Sigmoid colon (tissue), 7 donors: ENCODE data around the gene ALKBH2. TPM values are rescaled to one million over a fixed set of nuclear protein-coding genes. Genes with fewer than 3 reads are reported as not detected.
A peak's percentile ranks its signal among the peaks of the same experiment; 100 is the strongest.

Experiments
- DNase-seq: peaks from one replicate; pipeline ENCODE4 v3.0.0-alpha.2; 2019
- H3K27ac ChIP-seq, 4 donors: fragments of 200-600 bp; sonication (generic); one replicate each; pipeline ENCODE4 v1.5.1; 2016 to 2019; ENCODE audit warnings: mild to moderate bottlenecking in 1 of 4
- H3K27me3 ChIP-seq, 3 donors: fragments of 200-600 bp; sonication (generic); one replicate each; pipeline ENCODE4 v1.5.1; 2019; ENCODE audit warnings: mild to moderate bottlenecking in 1 of 3
- H3K36me3 ChIP-seq, 4 donors: fragments of 200-600 bp; sonication (generic); one replicate each; pipeline ENCODE4 v1.5.1; 2016 to 2019
- H3K4me1 ChIP-seq, 4 donors: fragments of 200-600 bp; sonication (generic); one replicate each; pipeline ENCODE4 v1.5.1; 2017 to 2019
- H3K4me3 ChIP-seq, 4 donors: fragments of 200-600 bp; sonication (generic); one replicate each; pipeline ENCODE4 v1.5.1; 2017 to 2019; ENCODE audit warnings: mild to moderate bottlenecking in 2 of 4, moderate library complexity in 1 of 4
- H3K9me3 ChIP-seq, 4 donors: fragments of 200-600 bp in 3 of 4; sonication (generic) in 3 of 4; one replicate each; pipeline versions ENCODE4 v1.5.1 to v1.6.1; 2013 to 2019
- EP300 ChIP-seq, 4 donors: sonication (generic); formaldehyde crosslinking; IDR thresholded peaks; one replicate each; pipeline ENCODE4 v1.6.1; 2017; ENCODE audit warnings: antibody characterized with exemption in 4 of 4
- POLR2A ChIP-seq, 2 donors: fragments of 450-650 bp; IDR thresholded peaks; one replicate each; pipeline ENCODE4 v1.6.1; 2016; ENCODE audit warnings: antibody characterized with exemption in 2 of 2, mild to moderate bottlenecking in 2 of 2, moderate library complexity in 2 of 2
- POLR2AphosphoS5 ChIP-seq, 4 donors: sonication (generic); formaldehyde crosslinking; IDR thresholded peaks; one replicate each; pipeline ENCODE4 v1.6.1; 2017; ENCODE audit warnings: antibody characterized with exemption in 4 of 4
- WGBS, 2 donors: extraction: QIAGEN DNeasy Blood & Tissue Kit; methylation state at CpG; one replicate each; pipeline ENCODE4 v1.1.7; 2013; 5-methylcytosine and 5-hydroxymethylcytosine counted together
- intact Hi-C: fragments of 100-400 bp; cut with DNase I; formaldehyde crosslinking; loops from one replicate; pipeline ENCODE4 v1.15.1; 2023
- polyA plus RNA-seq, 3 donors: library from polyadenylated mRNA; stranded (reverse); fragments of 200-250 nt; gene quantifications; one replicate each; pipeline ENCODE4 v1.2.3, GENCODE V29; 2013
- total RNA-seq, 4 donors: library from RNA; depleted of rRNA; stranded (reverse); fragments of >200 nt; gene quantifications; one replicate each; pipeline ENCODE4 v1.1.0, GENCODE V29; 2016
- TF ChIP-seq, protein P1 (sequence below), 4 experiments: fragments of 450-650 bp in 3 of 4; fragments of 200-600 bp in 1 of 4; IDR thresholded peaks; one replicate each; pipeline ENCODE4 v1.5.1; 2016 to 2019; ENCODE audit warnings: antibody characterized with exemption in 4 of 4, mild to moderate bottlenecking in 3 of 4, moderate library complexity in 2 of 4
- donor health status: healthy with polysubstance abuse.
- donor health status: Bipolar disorder and iron deficiency.
- donor health status: healthy.

ALKBH2 gene
- total and polyA plus RNA-seq, 7 donors = 5.3 to 29.3 (median 15.5) TPM

DNA sequence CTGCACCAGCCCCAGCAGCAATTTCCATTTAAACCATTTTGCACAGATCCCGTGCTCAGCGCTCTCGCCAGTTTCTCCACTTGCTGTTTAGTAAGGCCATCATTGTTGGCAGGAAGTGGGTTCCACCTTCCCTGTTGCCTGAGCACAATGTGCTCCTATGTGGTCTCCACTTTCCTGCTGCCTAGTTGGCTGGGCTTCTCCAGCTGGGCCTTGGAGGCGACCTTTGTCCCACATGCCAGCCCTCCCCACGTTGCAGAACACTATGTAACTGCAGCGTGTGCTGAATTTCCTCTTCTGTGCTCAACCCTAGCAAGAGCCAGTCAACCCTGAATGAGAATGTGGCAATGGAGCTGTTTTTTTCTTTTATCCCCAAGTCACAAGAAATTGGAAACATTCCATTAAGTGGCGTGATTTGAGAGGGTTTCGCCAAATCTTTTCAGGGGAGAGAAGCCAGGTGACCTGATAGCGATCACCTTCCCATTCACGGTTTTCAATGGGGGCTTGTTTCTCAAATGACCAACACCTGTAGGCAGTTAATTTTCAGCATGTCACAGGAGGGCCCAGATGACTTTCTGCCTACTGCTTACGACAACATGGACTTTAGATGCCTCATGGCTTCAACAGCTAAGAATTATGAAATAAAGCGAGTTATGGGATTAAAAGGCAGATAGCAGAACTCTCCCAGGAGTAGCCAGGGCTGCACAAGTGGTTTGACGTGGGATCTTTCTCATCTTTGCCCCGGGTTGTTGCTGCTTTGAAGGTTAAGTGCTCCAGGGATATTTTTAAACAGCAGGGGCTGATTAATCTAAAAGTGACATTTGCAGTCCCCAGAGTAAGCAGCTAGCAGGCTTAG lies 22.7 kb upstream of the ALKBH2 start, which contains the start of gene ACACB:
Gene ACACB, plus strand, starts transcription at position 830 of the 853 bp plus-strand sequence. CDS start 22,819 bp downstream, outside the sequence.
- H3K4me3 ChIP-seq = peak within 1 kb of the TSS in 3 of 4 donors; percentile 5 to 30 (median 26)
- WGBS, 2 donors = 17 to 54% methylated on average over 14 of the region's 14 CpGs
- H3K27me3 ChIP-seq = no peaks in the 10 kb centered on the region
- H3K9me3 ChIP-seq = no peaks in the 10 kb centered on the region
- TF ChIP-seq EP300 (IDR thresholded peaks at IDR 0.05) (peak; percentile 64 to 94 (median 76)), POLR2A (IDR thresholded peaks at IDR 0.05) (peak in 1 of 2 donors; percentile 4), POLR2AphosphoS5 (IDR thresholded peaks at IDR 0.05) (peak; percentile 71 to 87 (median 78))
- TF ChIP-seq, protein P1, sequence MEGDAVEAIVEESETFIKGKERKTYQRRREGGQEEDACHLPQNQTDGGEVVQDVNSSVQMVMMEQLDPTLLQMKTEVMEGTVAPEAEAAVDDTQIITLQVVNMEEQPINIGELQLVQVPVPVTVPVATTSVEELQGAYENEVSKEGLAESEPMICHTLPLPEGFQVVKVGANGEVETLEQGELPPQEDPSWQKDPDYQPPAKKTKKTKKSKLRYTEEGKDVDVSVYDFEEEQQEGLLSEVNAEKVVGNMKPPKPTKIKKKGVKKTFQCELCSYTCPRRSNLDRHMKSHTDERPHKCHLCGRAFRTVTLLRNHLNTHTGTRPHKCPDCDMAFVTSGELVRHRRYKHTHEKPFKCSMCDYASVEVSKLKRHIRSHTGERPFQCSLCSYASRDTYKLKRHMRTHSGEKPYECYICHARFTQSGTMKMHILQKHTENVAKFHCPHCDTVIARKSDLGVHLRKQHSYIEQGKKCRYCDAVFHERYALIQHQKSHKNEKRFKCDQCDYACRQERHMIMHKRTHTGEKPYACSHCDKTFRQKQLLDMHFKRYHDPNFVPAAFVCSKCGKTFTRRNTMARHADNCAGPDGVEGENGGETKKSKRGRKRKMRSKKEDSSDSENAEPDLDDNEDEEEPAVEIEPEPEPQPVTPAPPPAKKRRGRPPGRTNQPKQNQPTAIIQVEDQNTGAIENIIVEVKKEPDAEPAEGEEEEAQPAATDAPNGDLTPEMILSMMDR (IDR thresholded peaks at IDR 0.05) = no peak
- intact Hi-C loops = no loop called here
- H3K4me1 ChIP-seq = peaks cover 0 to 66% (median 62%) of the 10 kb centered on the region in 4 donors
- H3K27ac ChIP-seq = peak within 1 kb of the TSS; percentile 91 to 94 (median 92)
- H3K36me3 ChIP-seq = no peaks in the 10 kb centered on the region
- DNase-seq = peak; percentile 90

DNA sequence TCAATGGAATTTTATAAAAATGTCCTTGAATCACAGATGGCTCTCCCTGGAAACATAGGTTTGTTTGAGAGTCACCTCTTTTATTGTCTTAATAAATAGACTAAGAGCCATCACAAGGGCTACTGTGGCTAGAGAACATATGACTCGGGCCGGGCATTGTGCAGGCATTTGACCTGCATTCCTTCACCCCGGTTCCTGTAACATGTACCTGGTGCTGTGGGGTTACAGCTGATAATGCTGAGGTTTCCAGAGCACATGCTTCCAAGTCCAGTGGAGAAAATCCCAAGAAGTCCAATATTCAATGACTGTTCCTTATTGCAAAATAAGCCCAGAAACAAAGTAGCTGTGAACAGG lies 22.1 kb upstream of the ALKBH2 start:
- H3K4me3 ChIP-seq = no peak overlapping the region
- peak overlapping the region; percentile 91 to 94 (median 92) for H3K27ac ChIP-seq
- TF ChIP-seq POLR2AphosphoS5 (IDR thresholded peaks at IDR 0.05) (no peak), EP300 (IDR thresholded peaks at IDR 0.05) (no peak), POLR2A (IDR thresholded peaks at IDR 0.05) (no peak)
- TF ChIP-seq, protein P1 (IDR thresholded peaks at IDR 0.05) = no peak
- peaks cover 0 to 71% (median 67%) of the 10 kb centered on the region in 4 donors for H3K4me1 ChIP-seq
- intact Hi-C loops = no loop called here
- WGBS, 2 donors = 34 to 71% methylated on average over 3 of the region's 3 CpGs
- no peaks in the 10 kb centered on the region for H3K27me3 ChIP-seq
- H3K9me3 ChIP-seq = no peaks in the 10 kb centered on the region
- DNase-seq = no peak
- H3K36me3 ChIP-seq = no peaks in the 10 kb centered on the region

DNA sequence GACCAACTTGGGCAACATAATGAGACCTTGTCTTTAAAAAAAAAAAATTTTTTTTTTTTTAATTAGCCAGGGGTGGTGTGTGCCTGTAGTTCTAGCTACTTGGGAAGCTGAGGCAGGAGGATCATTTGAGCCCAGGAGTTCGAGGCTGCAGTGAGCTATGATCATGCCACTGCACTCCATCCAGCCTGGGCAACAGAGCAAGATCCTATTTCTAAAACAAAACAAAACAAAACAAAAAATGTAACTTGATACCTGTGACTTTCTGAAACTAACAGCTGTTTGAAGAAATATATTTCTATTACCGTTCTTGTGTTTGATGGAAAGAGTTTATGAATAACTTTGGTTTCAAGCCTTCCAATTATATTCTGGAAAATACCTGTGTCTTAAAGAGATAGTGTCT lies 21.4 kb upstream of the ALKBH2 start:
- TF ChIP-seq, protein P1 (IDR thresholded peaks at IDR 0.05) = no peak
- TF ChIP-seq POLR2A (IDR thresholded peaks at IDR 0.05) = no peak
- no peak for TF ChIP-seq EP300 (IDR thresholded peaks at IDR 0.05)
- TF ChIP-seq POLR2AphosphoS5 (IDR thresholded peaks at IDR 0.05) = no peak
- intact Hi-C loops = loop anchor here (5.0 kb wide), 1 partner anchor 348 kb away; no protein-coding TSS in a partner anchor
- no peak for DNase-seq
- no peak overlapping the region for H3K4me3 ChIP-seq
- H3K27ac ChIP-seq = peak overlapping the region; percentile 91 to 94 (median 92)
- H3K27me3 ChIP-seq = no peaks in the 10 kb centered on the region
- no peaks in the 10 kb centered on the region for H3K9me3 ChIP-seq
- H3K36me3 ChIP-seq = peaks cover 0 to 5% (median 0%) of the 10 kb centered on the region in 4 donors
- WGBS, 2 donors = 50 to 73% methylated on average over 2 of the region's 2 CpGs
- peaks cover 0 to 79% (median 72%) of the 10 kb centered on the region in 4 donors for H3K4me1 ChIP-seq

DNA sequence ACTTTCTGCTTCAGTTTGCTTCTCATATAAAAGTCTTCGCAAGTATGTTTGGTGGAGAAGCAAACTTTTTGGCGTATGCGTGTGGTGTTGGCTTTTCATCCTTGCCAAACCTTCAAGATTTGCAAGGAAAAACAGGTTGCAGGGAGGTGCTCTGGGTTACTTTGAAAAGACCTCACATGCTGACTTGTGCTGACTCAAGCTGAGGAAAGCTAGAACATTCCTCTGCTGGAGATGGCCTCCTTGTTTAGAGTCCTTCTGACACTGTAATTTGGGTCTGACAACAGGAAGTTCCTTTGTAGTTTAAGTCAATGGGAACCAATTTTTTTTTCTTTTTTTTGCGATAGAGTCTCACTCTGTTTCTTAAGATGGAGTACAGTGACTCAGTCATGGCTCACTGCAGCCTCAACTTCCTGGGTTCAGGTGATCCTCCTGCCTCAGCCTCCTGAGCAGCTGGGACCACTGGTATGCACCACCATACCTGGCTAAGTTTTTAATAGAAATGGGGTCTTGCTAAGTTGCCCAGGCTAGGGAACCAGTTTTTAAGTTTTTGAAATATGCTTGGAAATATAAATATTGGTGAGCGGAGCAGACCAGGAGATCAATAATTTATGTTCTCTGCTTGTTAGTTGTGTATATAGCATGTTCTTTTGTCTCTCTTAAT lies 20.5 kb upstream of the ALKBH2 start:
- intact Hi-C loops = loop anchor here (5.0 kb wide), 1 partner anchor 349 kb away; no protein-coding TSS in a partner anchor
- peak; percentile 60 for DNase-seq
- peak in 3 of 4 donors; percentile 31 to 59 (median 34) for TF ChIP-seq POLR2AphosphoS5 (IDR thresholded peaks at IDR 0.05)
- peak in 1 of 4 donors; percentile 33 for TF ChIP-seq EP300 (IDR thresholded peaks at IDR 0.05)
- TF ChIP-seq, protein P1 (IDR thresholded peaks at IDR 0.05) = no peak
- Histone ChIP-seq H3K27ac (peak overlapping the region; percentile 91 to 94 (median 92)), H3K4me1 (peaks cover 0 to 79% (median 70%) of the 10 kb centered on the region in 4 donors), H3K36me3 (peaks cover 0 to 11% (median 0%) of the 10 kb centered on the region in 4 donors), H3K9me3 (no peaks in the 10 kb centered on the region), H3K27me3 (no peaks in the 10 kb centered on the region), H3K4me3 (peak overlapping the region in 2 of 4 donors; percentile 8 to 15)
- 91 to 95% methylated on average over 5 of the region's 5 CpGs for WGBS, 2 donors
